Osteocyte (in vitro differentiated cells): Measurements from ENCODE around the gene ABCG1. TPM values are rescaled to one million over a fixed set of nuclear protein-coding genes. Genes with fewer than 3 reads are reported as not detected.

Source experiments
- DNase-seq: peaks from one replicate; pipeline ENCODE4 v3.0.0; 2021; ENCODE audit warnings: mixed read lengths; ENCODE audit not compliant: unreplicated experiment; ENCODE audit errors: extremely low spot score
- H3K27ac Mint-ChIP-seq: one replicate; pipeline ENCODE4 v1.8.0; 2021; ENCODE audit warnings: mild to moderate bottlenecking, mixed read lengths; ENCODE audit not compliant: unreplicated experiment
- H3K27me3 Mint-ChIP-seq: one replicate; pipeline ENCODE4 v1.8.0; 2021; ENCODE audit warnings: mixed read lengths; ENCODE audit not compliant: unreplicated experiment
- H3K36me3 Mint-ChIP-seq: one replicate; pipeline ENCODE4 v1.8.0; 2021; ENCODE audit warnings: mixed read lengths; ENCODE audit not compliant: unreplicated experiment
- H3K4me1 Mint-ChIP-seq: one replicate; pipeline ENCODE4 v1.8.0; 2021; ENCODE audit warnings: mixed read lengths; ENCODE audit not compliant: unreplicated experiment
- H3K4me3 Mint-ChIP-seq: one replicate; pipeline ENCODE4 v1.8.0; 2021; ENCODE audit warnings: mild to moderate bottlenecking, moderate library complexity, mixed read lengths; ENCODE audit not compliant: unreplicated experiment
- H3K9me3 Mint-ChIP-seq: one replicate; pipeline ENCODE4 v1.8.0; 2021; ENCODE audit warnings: mixed read lengths; ENCODE audit not compliant: unreplicated experiment
- total RNA-seq: library from RNA; stranded (reverse); gene quantifications from 2 replicates; pipeline ENCODE4 v1.2.1, GENCODE V29; 2021
- TF ChIP-seq, protein P1 (sequence below): fragments of 200-600 bp; sonication (generic); IDR thresholded peaks from 2 replicates; pipeline ENCODE4 v1.5.0; 2021; ENCODE audit warnings: antibody characterized with exemption, mild to moderate bottlenecking, moderate library complexity

Gene ABCG1
- total RNA-seq, 1 donor from 2014 or later: 16.5 TPM

DNA sequence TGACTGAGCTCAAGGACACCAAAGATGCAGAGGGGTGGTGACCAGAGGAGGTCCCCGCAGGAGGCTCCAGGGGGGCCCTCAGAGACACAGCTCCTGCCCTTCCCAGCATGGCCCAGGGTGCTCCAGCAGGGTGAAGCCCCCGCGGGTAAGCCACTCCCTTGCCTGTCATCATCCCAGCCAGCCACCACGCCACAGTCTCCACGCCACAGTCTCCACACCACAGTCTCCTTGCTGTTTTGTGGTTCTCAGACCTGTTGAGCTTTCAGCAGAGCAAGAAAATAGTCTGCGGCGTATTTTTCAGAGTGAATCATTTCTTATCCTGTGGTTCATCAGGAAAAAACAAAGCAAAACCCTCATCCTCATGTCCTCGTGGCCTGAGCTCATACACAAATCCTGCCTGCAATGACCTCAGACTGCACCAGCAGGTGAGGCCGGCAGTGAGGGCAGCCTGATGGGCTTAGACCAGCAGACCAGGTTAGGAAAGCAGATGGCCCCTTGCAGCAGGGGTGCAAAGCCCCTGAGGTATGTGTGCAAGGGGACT, 25.7 kb upstream of the ABCG1 start:
- Mint-ChIP-seq H3K4me3 (no peak overlapping the region), H3K4me1 (no peaks in the 10 kb centered on the region), H3K36me3 (no peaks in the 10 kb centered on the region), H3K27ac (no peak overlapping the region), H3K27me3 (peaks cover 47% of the 10 kb centered on the region), H3K9me3 (no peaks in the 10 kb centered on the region)
- peak; percentile 80 for DNase-seq
- TF ChIP-seq, protein P1, sequence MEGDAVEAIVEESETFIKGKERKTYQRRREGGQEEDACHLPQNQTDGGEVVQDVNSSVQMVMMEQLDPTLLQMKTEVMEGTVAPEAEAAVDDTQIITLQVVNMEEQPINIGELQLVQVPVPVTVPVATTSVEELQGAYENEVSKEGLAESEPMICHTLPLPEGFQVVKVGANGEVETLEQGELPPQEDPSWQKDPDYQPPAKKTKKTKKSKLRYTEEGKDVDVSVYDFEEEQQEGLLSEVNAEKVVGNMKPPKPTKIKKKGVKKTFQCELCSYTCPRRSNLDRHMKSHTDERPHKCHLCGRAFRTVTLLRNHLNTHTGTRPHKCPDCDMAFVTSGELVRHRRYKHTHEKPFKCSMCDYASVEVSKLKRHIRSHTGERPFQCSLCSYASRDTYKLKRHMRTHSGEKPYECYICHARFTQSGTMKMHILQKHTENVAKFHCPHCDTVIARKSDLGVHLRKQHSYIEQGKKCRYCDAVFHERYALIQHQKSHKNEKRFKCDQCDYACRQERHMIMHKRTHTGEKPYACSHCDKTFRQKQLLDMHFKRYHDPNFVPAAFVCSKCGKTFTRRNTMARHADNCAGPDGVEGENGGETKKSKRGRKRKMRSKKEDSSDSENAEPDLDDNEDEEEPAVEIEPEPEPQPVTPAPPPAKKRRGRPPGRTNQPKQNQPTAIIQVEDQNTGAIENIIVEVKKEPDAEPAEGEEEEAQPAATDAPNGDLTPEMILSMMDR: no peak

DNA sequence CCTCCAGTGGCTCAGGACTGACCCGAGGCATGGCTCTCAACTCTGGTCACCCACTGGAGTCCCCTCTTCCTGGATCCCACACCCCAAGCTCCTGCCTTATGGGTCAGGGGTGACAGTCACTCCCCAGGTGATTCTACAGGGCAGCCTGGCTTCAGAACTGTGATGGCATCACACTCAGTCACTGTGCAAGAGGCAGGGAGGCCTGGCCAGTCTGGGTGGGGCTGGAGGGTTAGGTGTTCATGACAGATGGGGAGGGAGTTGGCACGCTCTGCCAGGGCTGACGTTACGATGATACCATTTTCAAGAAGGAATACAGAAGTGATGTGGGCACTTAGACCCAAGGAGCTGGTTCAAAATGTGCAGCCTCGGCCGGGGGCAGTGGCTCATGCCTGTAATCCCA, 25.2 kb upstream of the ABCG1 start:
- peaks cover 4% of the 10 kb centered on the region for H3K4me1 Mint-ChIP-seq
- DNase-seq: peak; percentile 76
- no peak overlapping the region for H3K27ac Mint-ChIP-seq
- no peaks in the 10 kb centered on the region for H3K36me3 Mint-ChIP-seq
- TF ChIP-seq, protein P1: no peak
- no peak overlapping the region for H3K4me3 Mint-ChIP-seq
- peaks cover 45% of the 10 kb centered on the region for H3K27me3 Mint-ChIP-seq
- no peaks in the 10 kb centered on the region for H3K9me3 Mint-ChIP-seq

DNA sequence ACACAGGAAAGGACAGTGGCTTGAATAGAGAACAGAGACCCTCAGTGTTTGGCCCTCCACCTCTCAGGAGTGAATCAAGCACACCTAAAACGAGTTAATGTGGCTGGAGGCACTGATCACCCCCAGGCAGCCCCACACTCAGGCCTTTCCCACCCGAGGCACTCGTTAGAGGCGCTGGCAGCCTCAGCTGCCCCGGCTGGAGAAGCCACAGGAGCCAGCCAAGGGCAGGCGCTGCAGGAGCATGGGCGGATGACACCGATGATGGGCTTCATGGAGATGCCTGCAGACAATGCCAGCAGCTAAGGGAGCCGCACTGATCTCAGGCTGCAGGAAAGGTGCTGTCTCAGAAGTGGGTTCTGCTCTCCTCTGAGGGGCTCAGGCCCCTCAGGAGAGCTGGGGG, 24.1 kb upstream of the ABCG1 start:
- H3K36me3 Mint-ChIP-seq: no peaks in the 10 kb centered on the region
- no peak overlapping the region for H3K4me3 Mint-ChIP-seq
- H3K9me3 Mint-ChIP-seq: no peaks in the 10 kb centered on the region
- H3K27me3 Mint-ChIP-seq: peaks cover 41% of the 10 kb centered on the region
- TF ChIP-seq, protein P1: no peak
- peak; percentile 77 for DNase-seq
- no peak overlapping the region for H3K27ac Mint-ChIP-seq
- H3K4me1 Mint-ChIP-seq: peaks cover 13% of the 10 kb centered on the region

DNA sequence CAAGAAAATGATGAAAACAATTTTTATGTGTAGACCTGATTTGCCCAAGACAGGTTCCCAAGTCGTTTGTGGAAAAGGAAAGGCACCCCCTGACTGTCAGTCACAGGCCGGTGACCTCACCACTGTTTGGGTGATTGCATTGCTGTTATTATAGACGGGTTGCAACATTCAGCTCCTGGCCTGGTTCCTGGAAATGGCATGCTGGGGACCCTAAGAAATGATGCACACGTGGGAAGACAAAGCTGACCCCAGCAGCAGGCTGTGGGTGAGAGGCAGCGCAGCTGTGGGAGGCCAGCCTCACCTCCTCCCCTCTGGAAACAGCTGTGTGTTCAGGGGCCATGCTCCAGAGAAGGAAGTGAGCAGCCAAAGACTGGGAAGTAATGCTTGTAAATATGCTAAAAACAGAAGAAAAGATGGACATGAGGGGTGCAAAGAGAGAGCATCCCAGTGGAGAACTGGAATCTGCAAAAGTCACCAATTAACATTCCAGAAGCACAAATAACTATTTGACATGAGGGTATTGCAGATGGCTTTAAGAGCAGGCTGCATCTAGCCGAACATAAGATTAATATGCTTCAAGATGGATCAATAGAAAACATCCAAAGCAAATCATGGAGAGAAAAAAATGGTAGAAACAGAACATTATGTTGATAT, 23.4 kb upstream of the ABCG1 start:
- Mint-ChIP-seq H3K27me3 (peaks cover 38% of the 10 kb centered on the region), H3K9me3 (no peaks in the 10 kb centered on the region), H3K4me3 (no peak overlapping the region), H3K27ac (peak overlapping the region; percentile 64), H3K4me1 (peaks cover 13% of the 10 kb centered on the region), H3K36me3 (no peaks in the 10 kb centered on the region)
- DNase-seq: peak; percentile 48
- TF ChIP-seq, protein P1: no peak

DNA sequence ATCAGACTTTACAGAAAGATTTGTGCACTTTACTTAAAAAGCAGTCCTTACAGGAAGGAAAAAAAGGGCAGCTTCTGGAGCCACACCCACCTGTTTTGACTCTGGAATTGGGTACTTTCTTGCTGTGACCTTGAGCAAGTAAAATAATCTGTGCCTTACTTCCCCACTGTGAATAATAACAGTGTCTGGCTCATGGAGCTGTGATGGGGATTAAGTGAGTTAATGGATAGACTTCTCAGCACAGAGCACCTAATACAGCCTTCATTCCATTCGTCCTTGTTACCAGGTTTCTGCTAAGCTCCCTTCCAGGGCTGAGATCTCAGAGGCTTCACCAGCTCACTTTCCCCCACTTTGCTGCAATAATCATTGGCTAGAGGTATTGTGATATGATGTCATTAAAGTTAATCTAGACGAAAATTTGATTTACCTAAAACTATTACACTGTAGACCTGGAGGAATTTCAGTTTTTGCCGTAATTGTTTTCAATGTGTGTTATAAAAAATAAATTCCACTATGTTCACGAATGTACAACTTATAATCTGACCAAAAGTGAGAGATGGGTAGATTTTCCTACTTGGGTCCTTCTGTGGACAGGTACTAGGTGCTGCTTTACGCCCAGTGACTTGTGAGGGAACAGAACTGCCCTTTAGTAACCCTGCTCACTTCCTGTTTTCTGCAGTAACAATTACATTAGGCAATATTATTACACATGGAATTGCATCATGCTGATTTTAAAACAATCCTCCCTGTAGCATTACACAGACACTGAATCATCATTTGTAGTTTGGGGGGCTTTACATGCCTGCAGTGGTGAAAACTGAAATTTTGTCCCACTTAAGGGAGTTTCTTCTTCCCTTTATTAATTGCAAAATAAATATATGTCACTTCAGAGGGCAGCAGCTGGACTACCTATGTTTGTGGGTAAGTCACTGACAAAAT, 19.7 kb upstream of the ABCG1 start:
- TF ChIP-seq, protein P1: no peak
- Mint-ChIP-seq H3K4me1 (peaks cover 13% of the 10 kb centered on the region), H3K27ac (no peak overlapping the region), H3K36me3 (no peaks in the 10 kb centered on the region), H3K27me3 (peaks cover 36% of the 10 kb centered on the region), H3K9me3 (peaks cover 7% of the 10 kb centered on the region), H3K4me3 (no peak overlapping the region)
- DNase-seq: no peak
